Smooth muscle cell of the brain vasculature (primary cell): ENCODE results near the gene TTC9B.

ENCODE experiments used
- DNase-seq: peaks from one replicate; pipeline ENCODE4 v3.0.0-alpha.2; 2012; ENCODE audit warnings: low read depth, low spot score

The TTC9B gene

GRCh38 chr19:40217934-40218890 lies at the start of gene TTC9B:
Gene TTC9B, minus strand, starts transcription at chr19:40218384. Its CDS starts 3 bp downstream, at chr19:40218381.
- no peak for DNase-seq

GRCh38 chr19:40267601-40267997 lies 49.4 kb upstream of the TTC9B start:
- no peak for DNase-seq

GRCh38 chr19:40266912-40267600 lies 48.9 kb upstream of the TTC9B start:
- DNase-seq, result no peak

GRCh38 chr19:40266119-40266518 lies 47.9 kb upstream of the TTC9B start:
- DNase-seq, result no peak

GRCh38 chr19:40265763-40266099 lies 47.5 kb upstream of the TTC9B start:
- no peak for DNase-seq

- no peak for DNase-seq
These were observed 47.0 kb upstream of the TTC9B start for GRCh38 chr19:40265055-40265762.

- DNase-seq, result no peak
These were observed 46.3 kb upstream of the TTC9B start for GRCh38 chr19:40264314-40265054.

GRCh38 chr19:40263440-40264313 lies 45.5 kb upstream of the TTC9B start:
- DNase-seq, result no peak

- DNase-seq, result no peak
These were observed 44.2 kb upstream of the TTC9B start for GRCh38 chr19:40262422-40262821.

- DNase-seq, result no peak
These were observed 43.4 kb upstream of the TTC9B start for GRCh38 chr19:40261631-40262030.

GRCh38 chr19:40257096-40257517 lies 38.9 kb upstream of the TTC9B start:
- no peak for DNase-seq

GRCh38 chr19:40256512-40256911 lies 38.3 kb upstream of the TTC9B start:
- no peak for DNase-seq

- no peak for DNase-seq
These were observed 37.5 kb upstream of the TTC9B start for GRCh38 chr19:40255619-40256166.

- DNase-seq, result no peak
These were observed 36.7 kb upstream of the TTC9B start for GRCh38 chr19:40254714-40255418.

GRCh38 chr19:40253611-40254092 lies 35.5 kb upstream of the TTC9B start:
- DNase-seq, result no peak

GRCh38 chr19:40252395-40252794 lies 34.2 kb upstream of the TTC9B start:
- no peak for DNase-seq

GRCh38 chr19:40251991-40252390 lies 33.8 kb upstream of the TTC9B start:
- no peak for DNase-seq

GRCh38 chr19:40251244-40251643 lies 33.1 kb upstream of the TTC9B start:
- no peak for DNase-seq

- no peak for DNase-seq
These were observed 31.6 kb upstream of the TTC9B start for GRCh38 chr19:40249781-40250180.
